ENCODE data around the gene C20orf141.

The C20orf141 gene

DNA sequence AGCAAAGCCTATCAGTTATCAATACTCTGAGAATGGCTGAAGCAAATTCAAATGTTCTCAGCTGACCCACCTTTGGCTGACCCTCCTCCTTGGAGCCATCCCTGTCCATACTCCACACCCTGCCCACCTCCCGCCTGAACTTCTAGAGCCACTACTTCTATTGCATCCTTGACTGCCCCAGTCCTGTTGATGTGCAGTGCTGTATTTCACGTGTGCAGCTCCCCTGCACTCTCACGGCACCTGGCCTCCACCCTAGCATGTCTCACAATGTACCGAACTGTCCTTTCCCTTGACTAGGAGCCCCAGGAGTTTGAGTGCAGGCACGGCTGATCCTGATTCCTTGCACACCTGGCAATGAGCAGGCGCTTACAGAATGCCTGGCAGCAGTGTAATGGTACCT is 21.3 kb upstream of the C20orf141 start:
- Histone ChIP-seq H4K20me1 (ENCODE audit: control insufficient read depth, insufficient read depth, low read depth, low read length) (no peaks in the 10 kb centered on the region), H3K4me3 (ENCODE audit: low read length) (no peak overlapping the region), H3K9me3 (ENCODE audit: control insufficient read depth, insufficient read depth, low read length) (no peaks in the 10 kb centered on the region), H3K4me1 (ENCODE audit: control insufficient read depth, low read length) (no peaks in the 10 kb centered on the region), H3K27ac (ENCODE audit: low read depth, low read length) (no peak overlapping the region), H3F3A (ENCODE audit: control insufficient read depth, insufficient read depth) (no peaks in the 10 kb centered on the region), H3K36me3 (ENCODE audit: control insufficient read depth, low read length) (no peaks in the 10 kb centered on the region), H3K9me2 (replicated peaks; ENCODE audit: control insufficient read depth, low read length) (no peaks in the 10 kb centered on the region), H3K79me2 (ENCODE audit: control insufficient read depth, low read length) (no peaks in the 10 kb centered on the region), H3K27me3 (ENCODE audit: control insufficient read depth, low read length) (peaks cover 10% of the 10 kb centered on the region), H3K4me2 (ENCODE audit: low read length) (no peak overlapping the region)
- no peak for TF ChIP-seq EZH2phosphoT487 (IDR thresholded peaks at IDR 0.05; ENCODE audit: borderline replicate concordance, low read length)
- TF ChIP-seq, protein P1, sequence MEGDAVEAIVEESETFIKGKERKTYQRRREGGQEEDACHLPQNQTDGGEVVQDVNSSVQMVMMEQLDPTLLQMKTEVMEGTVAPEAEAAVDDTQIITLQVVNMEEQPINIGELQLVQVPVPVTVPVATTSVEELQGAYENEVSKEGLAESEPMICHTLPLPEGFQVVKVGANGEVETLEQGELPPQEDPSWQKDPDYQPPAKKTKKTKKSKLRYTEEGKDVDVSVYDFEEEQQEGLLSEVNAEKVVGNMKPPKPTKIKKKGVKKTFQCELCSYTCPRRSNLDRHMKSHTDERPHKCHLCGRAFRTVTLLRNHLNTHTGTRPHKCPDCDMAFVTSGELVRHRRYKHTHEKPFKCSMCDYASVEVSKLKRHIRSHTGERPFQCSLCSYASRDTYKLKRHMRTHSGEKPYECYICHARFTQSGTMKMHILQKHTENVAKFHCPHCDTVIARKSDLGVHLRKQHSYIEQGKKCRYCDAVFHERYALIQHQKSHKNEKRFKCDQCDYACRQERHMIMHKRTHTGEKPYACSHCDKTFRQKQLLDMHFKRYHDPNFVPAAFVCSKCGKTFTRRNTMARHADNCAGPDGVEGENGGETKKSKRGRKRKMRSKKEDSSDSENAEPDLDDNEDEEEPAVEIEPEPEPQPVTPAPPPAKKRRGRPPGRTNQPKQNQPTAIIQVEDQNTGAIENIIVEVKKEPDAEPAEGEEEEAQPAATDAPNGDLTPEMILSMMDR (IDR thresholded peaks at IDR 0.05; ENCODE audit: low read depth, low read length, poor library complexity, severe bottlenecking) = no peak

- H3K36me3 ChIP-seq (ENCODE audit: control insufficient read depth, low read length) = no peaks in the 10 kb centered on the region
- no peaks in the 10 kb centered on the region for H3K4me1 ChIP-seq (ENCODE audit: control insufficient read depth, low read length)
- H3K9me2 ChIP-seq (replicated peaks; ENCODE audit: control insufficient read depth, low read length) = no peaks in the 10 kb centered on the region
- H4K20me1 ChIP-seq (ENCODE audit: control insufficient read depth, insufficient read depth, low read depth, low read length) = no peaks in the 10 kb centered on the region
- H3K4me3 ChIP-seq (ENCODE audit: low read length) = no peak overlapping the region
- no peak overlapping the region for H3K4me2 ChIP-seq (ENCODE audit: low read length)
- no peak overlapping the region for H3K27ac ChIP-seq (ENCODE audit: low read depth, low read length)
- H3K79me2 ChIP-seq (ENCODE audit: control insufficient read depth, low read length) = no peaks in the 10 kb centered on the region
- no peak for TF ChIP-seq EZH2phosphoT487 (IDR thresholded peaks at IDR 0.05; ENCODE audit: borderline replicate concordance, low read length)
- TF ChIP-seq, protein P1 (IDR thresholded peaks at IDR 0.05; ENCODE audit: low read depth, low read length, poor library complexity, severe bottlenecking) = no peak
- peaks cover 9% of the 10 kb centered on the region for H3K27me3 ChIP-seq (ENCODE audit: control insufficient read depth, low read length)
- H3K9me3 ChIP-seq (ENCODE audit: control insufficient read depth, insufficient read depth, low read length) = no peaks in the 10 kb centered on the region
- H3F3A ChIP-seq (ENCODE audit: control insufficient read depth, insufficient read depth) = no peaks in the 10 kb centered on the region
These were observed 20.5 kb upstream of the C20orf141 start for GRCh38 chr20:2794202-2794748.

DNA sequence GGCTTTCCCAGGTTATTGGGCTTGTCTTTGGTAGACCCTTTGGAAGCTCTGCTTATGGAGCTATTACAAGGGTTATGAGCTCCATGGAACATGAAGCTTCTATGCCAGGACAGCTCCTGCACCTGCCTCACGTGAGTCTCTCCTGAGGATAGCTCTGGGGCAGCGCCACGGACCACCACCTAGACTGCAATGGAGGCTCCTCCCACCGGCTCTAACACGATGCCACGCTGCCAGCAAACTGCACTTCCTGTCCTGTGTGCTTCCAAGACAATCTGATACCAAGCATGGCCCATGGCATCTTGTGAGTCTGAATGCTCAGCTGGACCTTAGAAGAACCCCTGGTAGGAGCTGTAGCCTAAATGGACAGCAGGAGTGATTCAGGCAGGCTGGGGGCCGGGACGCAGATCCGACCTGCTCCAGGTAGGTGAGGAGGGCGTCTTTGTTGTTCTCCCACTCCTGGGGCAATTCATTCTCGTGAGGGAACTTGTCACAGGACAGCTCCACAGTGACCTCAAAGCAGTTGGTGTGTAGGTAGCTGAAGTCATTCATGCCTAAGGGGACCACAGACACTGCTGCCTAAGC is 19.8 kb upstream of the C20orf141 start:
- Histone ChIP-seq H3K27ac (ENCODE audit: low read depth, low read length) (no peak overlapping the region), H3K4me1 (ENCODE audit: control insufficient read depth, low read length) (no peaks in the 10 kb centered on the region), H3K27me3 (ENCODE audit: control insufficient read depth, low read length) (peaks cover 7% of the 10 kb centered on the region; the same call in 1 of the 2 replicates), H3K9me2 (replicated peaks; ENCODE audit: control insufficient read depth, low read length) (no peaks in the 10 kb centered on the region), H3K79me2 (ENCODE audit: control insufficient read depth, low read length) (no peaks in the 10 kb centered on the region), H3K36me3 (ENCODE audit: control insufficient read depth, low read length) (no peaks in the 10 kb centered on the region), H3K4me3 (ENCODE audit: low read length) (no peak overlapping the region), H3F3A (ENCODE audit: control insufficient read depth, insufficient read depth) (no peaks in the 10 kb centered on the region), H4K20me1 (ENCODE audit: control insufficient read depth, insufficient read depth, low read depth, low read length) (no peaks in the 10 kb centered on the region), H3K4me2 (ENCODE audit: low read length) (no peak overlapping the region), H3K9me3 (ENCODE audit: control insufficient read depth, insufficient read depth, low read length) (no peaks in the 10 kb centered on the region)
- no peak for TF ChIP-seq EZH2phosphoT487 (IDR thresholded peaks at IDR 0.05; ENCODE audit: borderline replicate concordance, low read length)

GRCh38 chr20:2795451-2795850 is 19.3 kb upstream of the C20orf141 start:
- Histone ChIP-seq H4K20me1 (ENCODE audit: control insufficient read depth, insufficient read depth, low read depth, low read length) (no peaks in the 10 kb centered on the region), H3K4me3 (ENCODE audit: low read length) (no peak overlapping the region), H3K4me1 (ENCODE audit: control insufficient read depth, low read length) (no peaks in the 10 kb centered on the region), H3K27me3 (ENCODE audit: control insufficient read depth, low read length) (peaks cover 7% of the 10 kb centered on the region; the same call in 1 of the 2 replicates), H3K9me2 (replicated peaks; ENCODE audit: control insufficient read depth, low read length) (no peaks in the 10 kb centered on the region), H3K4me2 (ENCODE audit: low read length) (no peak overlapping the region), H3K9me3 (ENCODE audit: control insufficient read depth, insufficient read depth, low read length) (no peaks in the 10 kb centered on the region), H3K79me2 (ENCODE audit: control insufficient read depth, low read length) (no peaks in the 10 kb centered on the region), H3K36me3 (ENCODE audit: control insufficient read depth, low read length) (no peaks in the 10 kb centered on the region), H3K27ac (ENCODE audit: low read depth, low read length) (no peak overlapping the region), H3F3A (ENCODE audit: control insufficient read depth, insufficient read depth) (no peaks in the 10 kb centered on the region)
- TF ChIP-seq, protein P1 (IDR thresholded peaks at IDR 0.05; ENCODE audit: low read depth, low read length, poor library complexity, severe bottlenecking) = no peak
- no peak for TF ChIP-seq EZH2phosphoT487 (IDR thresholded peaks at IDR 0.05; ENCODE audit: borderline replicate concordance, low read length)
